Esophagus muscularis mucosa (tissue), 4 donors: ENCODE data around the gene HNRNPLL. TPM values are rescaled to one million over a fixed set of nuclear protein-coding genes. Genes with fewer than 3 reads are reported as not detected.

Source experiments
- DNase-seq: peaks from one replicate; pipeline ENCODE4 v3.0.0-alpha.2; 2017; ENCODE audit errors: extremely low spot score
- H3K27ac ChIP-seq, 4 donors: fragments of 200-600 bp; sonication (generic); replicated peaks in 1 of 4; 1 replicate in 3 of 4; 2 replicates in 1 of 4; pipeline ENCODE4 v1.5.1; 2016 to 2019; ENCODE audit warnings: mild to moderate bottlenecking in 1 of 4
- H3K27me3 ChIP-seq, 4 donors: fragments of 200-600 bp; sonication (generic); one replicate each; pipeline versions ENCODE4 v1.5.1 to v1.6.0; 2016 to 2019
- H3K36me3 ChIP-seq, 4 donors: fragments of 200-600 bp; sonication (generic); one replicate each; pipeline ENCODE4 v1.5.1; 2016 to 2019
- H3K4me1 ChIP-seq, 4 donors: fragments of 200-600 bp; sonication (generic); one replicate each; pipeline ENCODE4 v1.5.1; 2016 to 2019
- H3K4me3 ChIP-seq, 4 donors: fragments of 200-600 bp; sonication (generic); 1 replicate in 2 of 4; 2 replicates in 2 of 4; pipeline ENCODE4 v1.5.1; 2016 to 2019; ENCODE audit warnings: mild to moderate bottlenecking in 4 of 4, moderate library complexity in 1 of 4
- H3K9me3 ChIP-seq, 4 donors: fragments of 200-600 bp; sonication (generic); 1 replicate in 3 of 4; 2 replicates in 1 of 4; pipeline ENCODE4 v1.5.1; 2016 to 2019
- CTCF ChIP-seq, 3 experiments: fragments of 200-600 bp in 2 of 3; fragments of 450-650 bp in 1 of 3; sonication (generic) in 2 of 3; IDR thresholded peaks; one replicate each; pipeline ENCODE4 v1.5.1; 2017 to 2019; ENCODE audit warnings: antibody characterized with exemption in 3 of 3, mild to moderate bottlenecking in 2 of 3, moderate library complexity in 1 of 3
- EP300 ChIP-seq: sonication (generic); formaldehyde crosslinking; IDR thresholded peaks from one replicate; pipeline ENCODE4 v1.6.1; 2017; ENCODE audit warnings: antibody characterized with exemption
- POLR2A ChIP-seq: fragments of 450-650 bp; IDR thresholded peaks from one replicate; pipeline ENCODE4 v1.6.1; 2017; ENCODE audit warnings: antibody characterized with exemption, moderate library complexity, mild to moderate bottlenecking, low read depth
- POLR2AphosphoS5 ChIP-seq, 2 donors: sonication (generic); formaldehyde crosslinking; IDR thresholded peaks; one replicate each; pipeline ENCODE4 v1.6.1; 2017; ENCODE audit warnings: antibody characterized with exemption in 2 of 2
- WGBS: methylation state at CpG from one replicate; pipeline ENCODE4 v1.1.5; 2018; 5-methylcytosine and 5-hydroxymethylcytosine counted together
- intact Hi-C: fragments of 100-400 bp; cut with DNase I; formaldehyde crosslinking; loops from one replicate; pipeline ENCODE4 v1.15.1; 2023
- total RNA-seq, 4 donors: library from RNA; depleted of rRNA; stranded (reverse); fragments of >200 nt; gene quantifications; one replicate each; pipeline versions ENCODE4 v1.1.0 to v1.2.1, GENCODE V29; 2016

Gene HNRNPLL
- total RNA-seq, 4 donors from 2014 or later: 50.2 to 61.5 (median 54.0) TPM

- H3K27me3 ChIP-seq: no peaks in the 10 kb centered on the region
- DNase-seq: no peak
- WGBS: 98% methylated on average over 2 of the region's 2 CpGs
- TF ChIP-seq CTCF (IDR thresholded peaks at IDR 0.05): no peak
- no peak for TF ChIP-seq POLR2AphosphoS5 (IDR thresholded peaks at IDR 0.05)
- no peak for TF ChIP-seq EP300
- no peak for TF ChIP-seq POLR2A
- intact Hi-C loops: no loop called here
- peaks cover 0 to 14% (median 0%) of the 10 kb centered on the region in 4 donors for H3K36me3 ChIP-seq
- no peak overlapping the region for H3K4me3 ChIP-seq
- H3K27ac ChIP-seq: no peak overlapping the region
- H3K9me3 ChIP-seq: no peaks in the 10 kb centered on the region
- H3K4me1 ChIP-seq: peaks cover 0 to 17% (median 1%) of the 10 kb centered on the region in 4 donors
Measured at GRCh38 chr2:38553554-38553953, 49.2 kb downstream of the HNRNPLL start.

- Histone ChIP-seq H3K36me3 (peaks cover 0 to 14% (median 0%) of the 10 kb centered on the region in 4 donors), H3K27ac (no peak overlapping the region), H3K27me3 (no peaks in the 10 kb centered on the region), H3K9me3 (no peaks in the 10 kb centered on the region), H3K4me3 (no peak overlapping the region), H3K4me1 (peaks cover 0 to 11% (median 0%) of the 10 kb centered on the region in 4 donors)
- DNase-seq: no peak
- WGBS: 65% methylated on average over 2 of the region's 2 CpGs
- TF ChIP-seq POLR2A: no peak
- TF ChIP-seq EP300: no peak
- TF ChIP-seq CTCF (IDR thresholded peaks at IDR 0.05): no peak
- no peak for TF ChIP-seq POLR2AphosphoS5 (IDR thresholded peaks at IDR 0.05)
- intact Hi-C loops: no loop called here
Measured at GRCh38 chr2:38552259-38552658, 50.5 kb downstream of the HNRNPLL start.

GRCh38 chr2:38551746-38552145 lies 51.0 kb downstream of the HNRNPLL start:
- intact Hi-C loops: no loop called here
- H3K4me1 ChIP-seq: peaks cover 0 to 6% (median 0%) of the 10 kb centered on the region in 4 donors
- peaks cover 0 to 14% (median 0%) of the 10 kb centered on the region in 4 donors for H3K36me3 ChIP-seq
- no peak for DNase-seq
- H3K9me3 ChIP-seq: no peaks in the 10 kb centered on the region
- no peaks in the 10 kb centered on the region for H3K27me3 ChIP-seq
- H3K27ac ChIP-seq: no peak overlapping the region
- TF ChIP-seq EP300: no peak
- WGBS: 93% methylated on average over 2 of the region's 2 CpGs
- H3K4me3 ChIP-seq: no peak overlapping the region

- H3K4me1 ChIP-seq: peaks cover 0 to under 1% (median 0%) of the 10 kb centered on the region in 4 donors
- H3K4me3 ChIP-seq: no peak overlapping the region
- H3K36me3 ChIP-seq: peaks cover 0 to 14% (median 0%) of the 10 kb centered on the region in 4 donors
- no peaks in the 10 kb centered on the region for H3K9me3 ChIP-seq
- DNase-seq: no peak
- intact Hi-C loops: no loop called here
- no peaks in the 10 kb centered on the region for H3K27me3 ChIP-seq
- H3K27ac ChIP-seq: no peak overlapping the region
- TF ChIP-seq POLR2A (no peak), POLR2AphosphoS5 (IDR thresholded peaks at IDR 0.05) (no peak), CTCF (IDR thresholded peaks at IDR 0.05) (no peak), EP300 (no peak)
- 95% methylated on average over 3 of the region's 3 CpGs for WGBS
Measured at GRCh38 chr2:38551171-38551570, 51.6 kb downstream of the HNRNPLL start.

- H3K36me3 ChIP-seq: peaks cover 0 to 14% (median 0%) of the 10 kb centered on the region in 4 donors
- H3K27me3 ChIP-seq: no peaks in the 10 kb centered on the region
- WGBS: 91% methylated on average over 4 of the region's 4 CpGs
- DNase-seq: no peak
- H3K4me3 ChIP-seq: no peak overlapping the region
- no peaks in the 10 kb centered on the region for H3K4me1 ChIP-seq
- H3K9me3 ChIP-seq: no peaks in the 10 kb centered on the region
- no peak for TF ChIP-seq EP300
- TF ChIP-seq CTCF (IDR thresholded peaks at IDR 0.05): no peak
- TF ChIP-seq POLR2A: no peak
- intact Hi-C loops: no loop called here
- no peak overlapping the region for H3K27ac ChIP-seq
Measured at GRCh38 chr2:38549851-38550250, 52.9 kb downstream of the HNRNPLL start.
